OCI-LY3 (cell line): Measurements from ENCODE around the gene HAPLN3.

Experiments used
- H2AFZ ChIP-seq: fragments of 200-600, 300-600 bp; shearing (Covaris generic); 2 replicates; pipeline ENCODE4 v1.6.0; 2014; ENCODE audit warnings: antibody characterized with exemption, low read depth, low read length
- H3K27ac ChIP-seq: fragments of 200-600, 300-600 bp; sonication (generic); 2 replicates; pipeline ENCODE4 v1.5.1; 2014; ENCODE audit warnings: mild to moderate bottlenecking, low read length, moderate library complexity, mixed read lengths
- H3K27me3 ChIP-seq: fragments of 200-600, 300-600 bp; sonication (generic); 2 replicates; pipeline ENCODE4 v1.6.1; 2014; ENCODE audit warnings: low read depth, low read length, mixed read lengths
- H3K36me3 ChIP-seq: fragments of 200-600, 300-600 bp; sonication (generic); replicated peaks from 2 replicates; pipeline ENCODE3; 2014; ENCODE audit warnings: low read depth, low read length, mixed read lengths
- H3K4me1 ChIP-seq: fragments of 300-600, 200-600 bp; sonication (generic); 2 replicates; pipeline ENCODE4 v1.6.1; 2014; ENCODE audit warnings: low read length, mixed read lengths
- H3K4me2 ChIP-seq: fragments of 200-600, 300-600 bp; sonication (generic); 2 replicates; pipeline ENCODE4 v1.6.1; 2014; ENCODE audit warnings: low read length, mixed read lengths
- H3K4me3 ChIP-seq: fragments of 300-600, 200-600 bp; sonication (generic); 2 replicates; pipeline ENCODE4 v1.5.1; 2014; ENCODE audit warnings: antibody characterized with exemption, mild to moderate bottlenecking, low read length, moderate library complexity
- H3K79me2 ChIP-seq: fragments of 300-600, 200-600 bp; shearing (Covaris generic); 2 replicates; pipeline ENCODE4 v1.6.1; 2014; ENCODE audit warnings: mild to moderate bottlenecking, low read length, mixed read lengths
- H3K9ac ChIP-seq: fragments of 300-600, 200-600 bp; shearing (Covaris generic); 2 replicates; pipeline ENCODE4 v1.6.0; 2014; ENCODE audit warnings: mild to moderate bottlenecking, low read length, moderate library complexity
- H3K9me3 ChIP-seq: fragments of 200-600, 300-600 bp; shearing (Covaris generic); 2 replicates; pipeline ENCODE4 v1.6.1; 2014; ENCODE audit warnings: low read length, mixed read lengths; ENCODE audit not compliant: insufficient read depth
- H4K20me1 ChIP-seq: fragments of 200-600, 300-600 bp; sonication (generic); 2 replicates; pipeline ENCODE4 v1.6.1; 2016; ENCODE audit warnings: low read length, mixed read lengths; ENCODE audit not compliant: insufficient read depth
- EZH2phosphoT487 ChIP-seq: fragments of 200-600 bp; shearing (Covaris generic); IDR thresholded peaks from 2 replicates; pipeline ENCODE4 v1.6.1; 2018; ENCODE audit warnings: antibody characterized with exemption, mixed run types, low read depth
- TF ChIP-seq, protein P1 (sequence below): fragments of 200-600, 300-600 bp; sonication (generic); IDR thresholded peaks from 2 replicates; pipeline ENCODE4 v1.5.1; 2014; ENCODE audit warnings: antibody characterized with exemption, low read length, low read depth

HAPLN3 gene

DNA sequence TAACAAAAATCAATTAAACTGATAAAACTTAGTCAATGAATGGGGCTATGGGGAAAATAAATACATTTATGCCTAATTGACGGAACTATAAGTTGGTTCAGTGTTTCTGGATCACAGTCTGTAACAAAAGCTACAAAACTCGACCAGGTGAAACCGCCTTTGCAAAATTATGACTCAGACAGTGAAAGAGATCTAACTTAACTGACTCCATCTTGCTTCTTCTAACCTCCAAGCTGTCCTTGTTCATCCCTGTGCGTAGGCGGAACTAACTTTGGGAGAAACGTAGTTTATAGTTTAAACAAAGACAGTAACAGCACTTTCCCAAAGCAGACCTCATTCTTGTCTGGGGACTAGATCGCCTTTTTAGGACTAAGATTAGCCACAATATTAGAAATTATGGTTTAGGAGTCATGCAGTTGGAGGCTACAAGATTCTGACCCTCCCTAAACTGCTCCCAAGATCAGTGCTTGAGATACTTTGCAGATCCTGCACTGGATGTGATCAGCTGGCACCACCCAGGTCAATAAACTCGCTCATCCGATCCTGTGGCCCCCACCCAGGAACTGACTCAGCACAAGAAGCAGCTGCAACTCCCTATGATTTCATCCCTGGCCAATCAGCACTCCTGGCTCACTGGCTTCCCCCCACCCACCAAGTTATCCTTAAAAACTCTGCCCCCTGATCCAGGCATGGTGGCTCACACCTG is 25.0 kb upstream of the HAPLN3 start:
- no peaks in the 10 kb centered on the region for H3K36me3 ChIP-seq
- no peaks in the 10 kb centered on the region for H3K79me2 ChIP-seq
- no peaks in the 10 kb centered on the region for H4K20me1 ChIP-seq
- H2AFZ ChIP-seq, result peak overlapping the region; percentile 2; the same call in 1 of the 2 replicates
- TF ChIP-seq, protein P1, sequence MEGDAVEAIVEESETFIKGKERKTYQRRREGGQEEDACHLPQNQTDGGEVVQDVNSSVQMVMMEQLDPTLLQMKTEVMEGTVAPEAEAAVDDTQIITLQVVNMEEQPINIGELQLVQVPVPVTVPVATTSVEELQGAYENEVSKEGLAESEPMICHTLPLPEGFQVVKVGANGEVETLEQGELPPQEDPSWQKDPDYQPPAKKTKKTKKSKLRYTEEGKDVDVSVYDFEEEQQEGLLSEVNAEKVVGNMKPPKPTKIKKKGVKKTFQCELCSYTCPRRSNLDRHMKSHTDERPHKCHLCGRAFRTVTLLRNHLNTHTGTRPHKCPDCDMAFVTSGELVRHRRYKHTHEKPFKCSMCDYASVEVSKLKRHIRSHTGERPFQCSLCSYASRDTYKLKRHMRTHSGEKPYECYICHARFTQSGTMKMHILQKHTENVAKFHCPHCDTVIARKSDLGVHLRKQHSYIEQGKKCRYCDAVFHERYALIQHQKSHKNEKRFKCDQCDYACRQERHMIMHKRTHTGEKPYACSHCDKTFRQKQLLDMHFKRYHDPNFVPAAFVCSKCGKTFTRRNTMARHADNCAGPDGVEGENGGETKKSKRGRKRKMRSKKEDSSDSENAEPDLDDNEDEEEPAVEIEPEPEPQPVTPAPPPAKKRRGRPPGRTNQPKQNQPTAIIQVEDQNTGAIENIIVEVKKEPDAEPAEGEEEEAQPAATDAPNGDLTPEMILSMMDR, result no peak
- TF ChIP-seq EZH2phosphoT487, result no peak
- H3K9ac ChIP-seq, result peak overlapping the region; percentile 29; the same call in 1 of the 2 replicates
- H3K27ac ChIP-seq, result peak overlapping the region; percentile 12; the same call in 1 of the 2 replicates
- H3K4me3 ChIP-seq, result peak overlapping the region; percentile 52
- peaks cover 36% of the 10 kb centered on the region for H3K4me1 ChIP-seq
- H3K27me3 ChIP-seq, result peaks cover 15% of the 10 kb centered on the region
- no peaks in the 10 kb centered on the region for H3K9me3 ChIP-seq
- peak overlapping the region; percentile 70 for H3K4me2 ChIP-seq

DNA sequence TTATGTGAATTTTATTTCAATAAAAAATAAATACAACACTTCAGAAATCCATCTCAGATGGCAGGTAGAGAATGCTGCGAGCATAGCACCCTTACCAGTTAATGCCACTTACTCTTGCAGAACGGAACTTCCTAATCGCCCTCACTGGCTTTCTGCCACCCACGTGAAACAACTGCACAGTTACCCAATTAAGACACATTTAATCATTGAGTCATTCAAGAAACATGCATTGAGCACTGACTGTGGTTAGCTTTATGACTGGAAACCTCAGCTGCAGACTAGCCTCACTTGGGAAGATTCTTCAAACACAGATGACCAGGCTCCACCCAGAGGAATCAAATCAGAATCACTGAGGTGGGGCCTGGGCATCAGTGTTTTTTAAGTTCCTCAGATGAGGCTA is 23.4 kb upstream of the HAPLN3 start:
- peak overlapping the region; percentile 70 for H3K4me2 ChIP-seq
- TF ChIP-seq, protein P1, result no peak
- TF ChIP-seq EZH2phosphoT487, result no peak
- H2AFZ ChIP-seq, result no peak overlapping the region
- no peaks in the 10 kb centered on the region for H4K20me1 ChIP-seq
- no peaks in the 10 kb centered on the region for H3K9me3 ChIP-seq
- H3K79me2 ChIP-seq, result no peaks in the 10 kb centered on the region
- peaks cover 36% of the 10 kb centered on the region for H3K4me1 ChIP-seq
- H3K9ac ChIP-seq, result no peak overlapping the region
- H3K27me3 ChIP-seq, result peaks cover 15% of the 10 kb centered on the region
- H3K4me3 ChIP-seq, result peak overlapping the region; percentile 16
- H3K36me3 ChIP-seq, result no peaks in the 10 kb centered on the region
- no peak overlapping the region for H3K27ac ChIP-seq

DNA sequence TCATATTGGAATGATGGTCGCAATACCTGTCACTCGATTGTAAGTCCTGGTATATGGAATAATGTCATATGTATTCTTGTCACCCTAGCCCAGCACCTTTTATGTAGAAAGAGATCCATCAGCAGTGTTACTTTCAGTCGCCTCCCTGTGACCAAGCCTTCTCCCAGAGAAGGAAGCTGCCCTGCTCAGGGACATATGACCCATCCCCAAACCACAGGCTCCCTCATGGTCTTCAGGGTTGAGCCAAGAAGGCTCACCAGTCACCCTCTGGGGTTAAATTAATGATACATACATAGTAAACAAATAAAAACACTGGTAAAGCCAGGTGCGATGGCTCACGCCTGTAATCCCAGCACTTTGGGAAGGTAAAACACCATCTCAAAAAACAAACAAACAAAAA is 22.4 kb upstream of the HAPLN3 start:
- Histone ChIP-seq H3K4me2 (no peak overlapping the region), H3K9ac (no peak overlapping the region), H3K36me3 (no peaks in the 10 kb centered on the region), H2AFZ (no peak overlapping the region), H3K27ac (no peak overlapping the region), H3K4me3 (no peak overlapping the region), H4K20me1 (no peaks in the 10 kb centered on the region), H3K79me2 (no peaks in the 10 kb centered on the region), H3K9me3 (no peaks in the 10 kb centered on the region), H3K4me1 (peaks cover 36% of the 10 kb centered on the region), H3K27me3 (peaks cover 15% of the 10 kb centered on the region)
- TF ChIP-seq, protein P1, result no peak
- no peak for TF ChIP-seq EZH2phosphoT487

DNA sequence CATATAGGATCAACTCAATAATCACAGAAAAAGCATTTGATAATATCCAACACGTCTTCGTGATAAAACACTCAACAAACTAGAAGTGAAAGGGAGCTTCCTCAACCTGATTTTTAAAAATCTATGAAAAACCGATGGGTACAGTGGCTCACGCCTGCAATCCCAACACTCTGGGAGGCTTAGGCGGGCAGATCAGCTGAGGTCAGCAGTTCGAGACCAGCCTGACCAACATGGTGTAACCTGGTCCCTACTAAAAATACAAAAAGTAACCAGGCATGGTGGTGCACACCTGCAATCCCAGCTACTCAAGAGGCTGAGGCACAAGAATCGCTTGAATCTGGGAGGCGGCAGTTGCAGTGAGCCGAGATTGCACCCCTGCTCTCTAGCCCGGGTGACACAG is 20.0 kb upstream of the HAPLN3 start:
- H3K79me2 ChIP-seq, result no peaks in the 10 kb centered on the region
- no peak overlapping the region for H3K4me2 ChIP-seq
- H3K9me3 ChIP-seq, result no peaks in the 10 kb centered on the region
- no peak overlapping the region for H3K4me3 ChIP-seq
- H2AFZ ChIP-seq, result no peak overlapping the region
- H3K9ac ChIP-seq, result no peak overlapping the region
- H3K27ac ChIP-seq, result no peak overlapping the region
- TF ChIP-seq, protein P1, result no peak
- TF ChIP-seq EZH2phosphoT487, result no peak
- no peaks in the 10 kb centered on the region for H3K36me3 ChIP-seq
- peaks cover 5% of the 10 kb centered on the region for H3K27me3 ChIP-seq
- H3K4me1 ChIP-seq, result peaks cover 29% of the 10 kb centered on the region
- H4K20me1 ChIP-seq, result no peaks in the 10 kb centered on the region
